Measurements from ENCODE around the gene MICAL3. TPM values are rescaled to one million over a fixed set of nuclear protein-coding genes. Genes with fewer than 3 reads are reported as not detected.

The MICAL3 gene
- total RNA-seq, 2 experiments from 2014 or later = 21.9 to 22.5 TPM

GRCh38 chr22:17847360-17848078 lies 176.8 kb downstream of the MICAL3 start:
- Mint-ChIP-seq H3K9me3 (ENCODE audit: low read depth) (no peaks in the 10 kb centered on the region), H3K27ac (no peak overlapping the region), H3K36me3 (ENCODE audit: low read depth) (no peaks in the 10 kb centered on the region), H3K4me1 (peaks cover 2% of the 10 kb centered on the region), H3K27me3 (no peaks in the 10 kb centered on the region), H3K4me3 (no peak overlapping the region)
- DNase-seq = no peak
- no peak for ATAC-seq
- CTCF ChIA-PET = interaction anchor here (0.9 to 1.0 kb wide), 2 partner anchors 11 to 14 kb away, joined by 3 to 4 read pairs; no protein-coding TSS in a partner anchor
- POLR2A ChIA-PET = no interaction called here
- intact Hi-C loops (cut with DNase I, micrococcal nuclease) = no loop called here

- no peaks in the 10 kb centered on the region for H3K9me3 Mint-ChIP-seq (ENCODE audit: low read depth)
- H3K27me3 Mint-ChIP-seq = no peaks in the 10 kb centered on the region
- no peak for DNase-seq
- H3K4me3 Mint-ChIP-seq = no peak overlapping the region
- peaks cover 3% of the 10 kb centered on the region for H3K4me1 Mint-ChIP-seq
- H3K36me3 Mint-ChIP-seq (ENCODE audit: low read depth) = no peaks in the 10 kb centered on the region
- H3K27ac Mint-ChIP-seq = no peak overlapping the region
- POLR2A ChIA-PET = no interaction called here
- intact Hi-C loops (cut with DNase I, micrococcal nuclease) = no loop called here
- no peak for ATAC-seq
- CTCF ChIA-PET = no interaction called here
These were observed 177.9 kb downstream of the MICAL3 start for GRCh38 chr22:17846326-17846992.

DNA sequence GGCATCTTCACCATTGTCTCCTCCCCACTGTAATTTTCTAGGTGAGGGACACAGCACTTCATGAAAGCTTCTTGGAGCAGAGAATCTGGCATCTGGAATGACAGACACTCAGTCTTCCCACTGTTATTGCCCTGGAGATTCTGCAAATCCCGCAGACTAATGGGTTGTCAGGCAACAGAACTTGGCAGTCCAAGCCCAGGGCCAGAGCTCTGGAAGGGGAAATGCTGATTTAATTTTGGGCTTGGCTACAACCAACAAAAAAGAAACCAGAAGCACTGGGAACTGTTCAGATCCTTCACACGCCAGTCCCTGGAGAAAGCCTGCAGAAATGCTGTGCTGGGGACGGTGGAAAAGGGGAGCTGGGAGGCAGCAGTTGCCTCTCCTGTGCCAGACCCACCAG lies 178.6 kb downstream of the MICAL3 start:
- H3K27ac Mint-ChIP-seq = no peak overlapping the region
- H3K4me1 Mint-ChIP-seq = peaks cover 3% of the 10 kb centered on the region
- H3K9me3 Mint-ChIP-seq (ENCODE audit: low read depth) = no peaks in the 10 kb centered on the region
- ATAC-seq (no peak), DNase-seq (no peak)
- ChIA-PET POLR2A (no interaction called here), CTCF (interaction anchor here (0.8 to 1.3 kb wide), 2 partner anchors 15 to 304 kb away, joined by 3 to 4 read pairs; partner anchors contain the start of gene USP18)
- no peaks in the 10 kb centered on the region for H3K36me3 Mint-ChIP-seq (ENCODE audit: low read depth)
- H3K4me3 Mint-ChIP-seq = no peak overlapping the region
- no peaks in the 10 kb centered on the region for H3K27me3 Mint-ChIP-seq
- intact Hi-C loops (cut with DNase I, micrococcal nuclease) = no loop called here

- no peaks in the 10 kb centered on the region for H3K36me3 Mint-ChIP-seq (ENCODE audit: low read depth)
- ChIA-PET POLR2A (interaction anchor here (0.6 kb wide), 1 partner anchor 53 kb away, joined by 3 read pairs; no protein-coding TSS in a partner anchor), CTCF (interaction anchor here (0.8 to 1.3 kb wide), 3 partner anchors 15 to 304 kb away, joined by 3 to 4 read pairs (median 3); partner anchors contain the start of gene USP18)
- H3K4me1 Mint-ChIP-seq = peaks cover 3% of the 10 kb centered on the region
- no peaks in the 10 kb centered on the region for H3K9me3 Mint-ChIP-seq (ENCODE audit: low read depth)
- intact Hi-C loops (cut with DNase I, micrococcal nuclease) = no loop called here
- ATAC-seq (no peak), DNase-seq (no peak)
- no peak overlapping the region for H3K4me3 Mint-ChIP-seq
- H3K27ac Mint-ChIP-seq = no peak overlapping the region
- no peaks in the 10 kb centered on the region for H3K27me3 Mint-ChIP-seq
These were observed 179.0 kb downstream of the MICAL3 start for GRCh38 chr22:17845327-17845726.

DNA sequence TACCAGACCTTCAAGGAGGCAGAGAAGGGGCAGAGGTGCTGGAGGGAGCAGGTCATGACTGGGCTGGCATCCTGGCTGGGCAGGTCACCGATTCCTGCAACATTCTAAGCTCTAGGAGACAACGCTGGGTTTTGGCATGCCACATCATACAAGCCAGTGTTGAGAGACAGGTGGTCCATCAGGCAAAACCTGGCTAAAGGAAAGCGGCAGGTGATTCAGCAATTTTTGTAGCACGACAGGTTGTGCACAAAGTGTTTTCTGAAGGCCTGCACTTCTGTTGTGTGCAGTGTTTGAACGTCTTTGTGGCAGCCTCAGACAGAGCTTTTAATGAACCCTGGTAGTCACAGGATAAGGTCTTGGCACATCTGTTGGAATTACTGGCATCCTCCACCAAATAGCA lies 180.2 kb downstream of the MICAL3 start:
- no peak overlapping the region for H3K4me3 Mint-ChIP-seq
- ChIA-PET POLR2A (no interaction called here), CTCF (interaction anchor here (1.2 kb wide), 1 partner anchor 18 kb away, joined by 3 read pairs; no protein-coding TSS in a partner anchor)
- no peak for DNase-seq
- no peaks in the 10 kb centered on the region for H3K27me3 Mint-ChIP-seq
- H3K9me3 Mint-ChIP-seq (ENCODE audit: low read depth) = no peaks in the 10 kb centered on the region
- intact Hi-C loops (cut with DNase I, micrococcal nuclease) = no loop called here
- H3K27ac Mint-ChIP-seq = no peak overlapping the region
- no peaks in the 10 kb centered on the region for H3K36me3 Mint-ChIP-seq (ENCODE audit: low read depth)
- ATAC-seq = no peak
- peaks cover 3% of the 10 kb centered on the region for H3K4me1 Mint-ChIP-seq

- CTCF ChIA-PET = interaction anchor here (0.8 kb wide), 1 partner anchor 14 kb away, joined by 3 read pairs; no protein-coding TSS in a partner anchor
- peak; percentile 46 for DNase-seq
- POLR2A ChIA-PET = no interaction called here
- no peaks in the 10 kb centered on the region for H3K27me3 Mint-ChIP-seq
- intact Hi-C loops (cut with DNase I, micrococcal nuclease) = no loop called here
- peaks cover 3% of the 10 kb centered on the region for H3K4me1 Mint-ChIP-seq
- no peak overlapping the region for H3K4me3 Mint-ChIP-seq
- no peak overlapping the region for H3K27ac Mint-ChIP-seq
- H3K9me3 Mint-ChIP-seq (ENCODE audit: low read depth) = no peaks in the 10 kb centered on the region
- H3K36me3 Mint-ChIP-seq (ENCODE audit: low read depth) = no peaks in the 10 kb centered on the region
- ATAC-seq = peak; percentile 63
These were observed 182.0 kb downstream of the MICAL3 start for GRCh38 chr22:17842386-17842785.

GRCh38 chr22:17841836-17842235 lies 182.5 kb downstream of the MICAL3 start:
- Mint-ChIP-seq H3K27ac (no peak overlapping the region), H3K4me1 (peaks cover 3% of the 10 kb centered on the region), H3K4me3 (no peak overlapping the region), H3K36me3 (ENCODE audit: low read depth) (no peaks in the 10 kb centered on the region), H3K27me3 (no peaks in the 10 kb centered on the region), H3K9me3 (ENCODE audit: low read depth) (no peaks in the 10 kb centered on the region)
- intact Hi-C loops (cut with DNase I, micrococcal nuclease) = no loop called here
- DNase-seq = no peak
- ChIA-PET POLR2A (no interaction called here), CTCF (interaction anchor here (0.8 to 1.1 kb wide), 2 partner anchors 14 to 53 kb away, joined by 3 read pairs; no protein-coding TSS in a partner anchor)
- ATAC-seq = no peak

DNA sequence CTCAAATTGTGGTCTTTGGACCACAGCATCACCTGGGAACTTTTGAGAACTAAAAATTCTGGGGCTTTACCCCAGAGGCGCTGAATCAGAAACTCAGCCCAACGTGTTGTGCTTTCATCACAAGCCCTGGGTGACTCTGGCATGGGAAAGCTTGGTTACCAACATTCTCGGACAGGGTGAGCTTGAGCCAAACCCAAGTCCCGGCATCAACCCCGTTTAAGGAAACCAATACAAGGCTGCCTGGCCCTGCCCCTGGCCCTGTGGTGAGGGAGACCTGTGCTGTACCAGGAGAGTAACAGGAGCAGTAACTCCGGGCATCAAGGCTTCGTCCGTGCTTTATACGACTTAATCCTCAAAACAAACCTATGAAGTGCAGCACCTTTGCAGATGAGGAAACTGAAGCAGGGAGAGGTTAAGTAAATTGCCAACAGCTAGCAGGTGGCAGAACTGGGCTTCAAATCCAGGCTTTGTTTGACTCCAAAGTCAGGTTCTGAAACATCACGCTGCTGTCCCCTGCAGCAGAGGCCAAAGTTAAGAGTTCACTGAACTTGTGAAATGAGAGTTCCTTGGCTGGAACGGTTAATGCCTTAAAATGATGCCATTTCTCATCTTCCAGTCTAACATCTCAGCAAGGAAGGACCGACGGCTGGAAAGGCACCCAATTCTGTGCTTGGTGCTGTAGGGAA lies 186.0 kb downstream of the MICAL3 start:
- intact Hi-C loops (cut with DNase I, micrococcal nuclease) = no loop called here
- no peak overlapping the region for H3K27ac Mint-ChIP-seq
- no peak for ATAC-seq
- H3K4me1 Mint-ChIP-seq = peaks cover 3% of the 10 kb centered on the region
- CTCF ChIA-PET = interaction anchor here (0.8 kb wide), 1 partner anchor 23 kb away, joined by 4 read pairs; no protein-coding TSS in a partner anchor
- no peaks in the 10 kb centered on the region for H3K36me3 Mint-ChIP-seq (ENCODE audit: low read depth)
- POLR2A ChIA-PET = no interaction called here
- no peak for DNase-seq
- H3K9me3 Mint-ChIP-seq (ENCODE audit: low read depth) = no peaks in the 10 kb centered on the region
- H3K4me3 Mint-ChIP-seq = no peak overlapping the region
- H3K27me3 Mint-ChIP-seq = no peaks in the 10 kb centered on the region

GRCh38 chr22:17836992-17837742 lies 187.2 kb downstream of the MICAL3 start:
- Mint-ChIP-seq H3K27ac (no peak overlapping the region), H3K27me3 (no peaks in the 10 kb centered on the region), H3K4me3 (no peak overlapping the region), H3K36me3 (ENCODE audit: low read depth) (no peaks in the 10 kb centered on the region), H3K4me1 (no peaks in the 10 kb centered on the region), H3K9me3 (ENCODE audit: low read depth) (no peaks in the 10 kb centered on the region)
- ChIA-PET CTCF (interaction anchor here (1.2 kb wide), 1 partner anchor 11 kb away, joined by 3 read pairs; no protein-coding TSS in a partner anchor), POLR2A (no interaction called here)
- ATAC-seq = no peak
- DNase-seq = no peak
- intact Hi-C loops (cut with DNase I, micrococcal nuclease) = no loop called here

- POLR2A ChIA-PET = no interaction called here
- H3K27me3 Mint-ChIP-seq = no peaks in the 10 kb centered on the region
These were observed 189.1 kb downstream of the MICAL3 start for GRCh38 chr22:17835256-17835655.

GRCh38 chr22:17833489-17833888 lies 190.9 kb downstream of the MICAL3 start:
- H3K27ac Mint-ChIP-seq = no peak overlapping the region
- H3K36me3 Mint-ChIP-seq (ENCODE audit: low read depth) = peaks cover 2% of the 10 kb centered on the region
- H3K4me3 Mint-ChIP-seq = no peak overlapping the region
- intact Hi-C loops (cut with DNase I, micrococcal nuclease) = no loop called here
- POLR2A ChIA-PET = no interaction called here
- no peaks in the 10 kb centered on the region for H3K27me3 Mint-ChIP-seq
- CTCF ChIA-PET = interaction anchor here (0.6 to 8.0 kb wide), 3 partner anchors 15 to 240 kb away, joined by 3 to 124 read pairs (median 4); partner anchors contain the start of genes MICAL3 and PEX26
- no peaks in the 10 kb centered on the region for H3K9me3 Mint-ChIP-seq (ENCODE audit: low read depth)
- DNase-seq (no peak), ATAC-seq (no peak)
- peaks cover 7% of the 10 kb centered on the region for H3K4me1 Mint-ChIP-seq

More at GRCh38 chr22:17835256-17835655, 189.1 kb downstream of the MICAL3 start:
- intact Hi-C loops (cut with DNase I, micrococcal nuclease) = no loop called here
- H3K9me3 Mint-ChIP-seq (ENCODE audit: low read depth) = no peaks in the 10 kb centered on the region
- no peak overlapping the region for H3K27ac Mint-ChIP-seq
- CTCF ChIA-PET = interaction anchor here (1.0 to 8.0 kb wide), 2 partner anchors 238 to 241 kb away, joined by 3 to 124 read pairs; partner anchors contain the start of gene PEX26
- peaks cover 2% of the 10 kb centered on the region for H3K36me3 Mint-ChIP-seq (ENCODE audit: low read depth)
- DNase-seq = no peak
- no peak for ATAC-seq
- peaks cover under 1% of the 10 kb centered on the region for H3K4me1 Mint-ChIP-seq
- no peak overlapping the region for H3K4me3 Mint-ChIP-seq
